ENCODE results near the gene CPSF4L. TPM values are rescaled to one million over a fixed set of nuclear protein-coding genes. Genes with fewer than 3 reads are reported as not detected.

CPSF4L gene
- total RNA-seq, 4 donors from 2014 or later: not detected

DNA sequence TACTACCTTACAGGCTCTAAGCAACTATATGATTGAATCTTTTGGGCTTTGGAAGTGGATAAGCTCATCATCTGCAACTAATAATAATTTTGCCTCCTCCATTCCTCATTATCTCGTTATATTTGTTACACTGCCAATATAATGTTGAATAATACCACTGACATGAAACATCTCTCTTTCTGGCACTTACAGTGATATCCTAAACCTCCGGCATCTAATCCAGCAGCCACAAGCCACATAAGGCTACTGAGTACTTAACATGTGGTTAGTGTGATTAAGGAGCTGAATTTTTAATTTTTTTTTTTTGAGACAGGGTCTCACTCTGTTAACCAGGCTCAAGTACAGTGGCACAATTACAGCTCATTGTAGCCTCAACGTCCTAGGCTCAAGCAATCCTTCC is 40.5 kb upstream of the CPSF4L start:
- WGBS, 2 donors: 41 to 43% methylated on average over 3 of the region's 3 CpGs
- no peak overlapping the region for H3K4me3 ChIP-seq
- no peaks in the 10 kb centered on the region for H3K36me3 ChIP-seq
- TF ChIP-seq, protein P1, sequence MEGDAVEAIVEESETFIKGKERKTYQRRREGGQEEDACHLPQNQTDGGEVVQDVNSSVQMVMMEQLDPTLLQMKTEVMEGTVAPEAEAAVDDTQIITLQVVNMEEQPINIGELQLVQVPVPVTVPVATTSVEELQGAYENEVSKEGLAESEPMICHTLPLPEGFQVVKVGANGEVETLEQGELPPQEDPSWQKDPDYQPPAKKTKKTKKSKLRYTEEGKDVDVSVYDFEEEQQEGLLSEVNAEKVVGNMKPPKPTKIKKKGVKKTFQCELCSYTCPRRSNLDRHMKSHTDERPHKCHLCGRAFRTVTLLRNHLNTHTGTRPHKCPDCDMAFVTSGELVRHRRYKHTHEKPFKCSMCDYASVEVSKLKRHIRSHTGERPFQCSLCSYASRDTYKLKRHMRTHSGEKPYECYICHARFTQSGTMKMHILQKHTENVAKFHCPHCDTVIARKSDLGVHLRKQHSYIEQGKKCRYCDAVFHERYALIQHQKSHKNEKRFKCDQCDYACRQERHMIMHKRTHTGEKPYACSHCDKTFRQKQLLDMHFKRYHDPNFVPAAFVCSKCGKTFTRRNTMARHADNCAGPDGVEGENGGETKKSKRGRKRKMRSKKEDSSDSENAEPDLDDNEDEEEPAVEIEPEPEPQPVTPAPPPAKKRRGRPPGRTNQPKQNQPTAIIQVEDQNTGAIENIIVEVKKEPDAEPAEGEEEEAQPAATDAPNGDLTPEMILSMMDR (IDR thresholded peaks at IDR 0.05): no peak
- TF ChIP-seq EP300 (IDR thresholded peaks at IDR 0.05) (no peak), POLR2A (IDR thresholded peaks at IDR 0.05) (no peak)
- H3K27me3 ChIP-seq: no peaks in the 10 kb centered on the region
- H3K27ac ChIP-seq: peak overlapping the region in 2 of 4 donors; percentile 58 to 74
- peaks cover 3 to 93% (median 71%) of the 10 kb centered on the region in 4 donors for H3K4me1 ChIP-seq
- DNase-seq (ENCODE audit: low spot score in 2 of 2): no peak
- H3K9me3 ChIP-seq: no peaks in the 10 kb centered on the region

- DNase-seq (ENCODE audit: low spot score in 2 of 2): no peak
- no peak overlapping the region for H3K4me3 ChIP-seq
- H3K36me3 ChIP-seq: no peaks in the 10 kb centered on the region
- peak overlapping the region in 2 of 4 donors; percentile 58 to 74 for H3K27ac ChIP-seq
- no peaks in the 10 kb centered on the region for H3K9me3 ChIP-seq
- peaks cover 3 to 89% (median 63%) of the 10 kb centered on the region in 4 donors for H3K4me1 ChIP-seq
- TF ChIP-seq, protein P1 (IDR thresholded peaks at IDR 0.05): no peak
- TF ChIP-seq POLR2A (IDR thresholded peaks at IDR 0.05) (no peak), EP300 (IDR thresholded peaks at IDR 0.05) (no peak)
- whole genome bisulfite sequencing, 2 donors: 51 to 61% methylated on average over 2 of the region's 2 CpGs
- H3K27me3 ChIP-seq: no peaks in the 10 kb centered on the region
These were observed 39.7 kb upstream of the CPSF4L start for GRCh38 chr17:73301369-73301768.

DNA sequence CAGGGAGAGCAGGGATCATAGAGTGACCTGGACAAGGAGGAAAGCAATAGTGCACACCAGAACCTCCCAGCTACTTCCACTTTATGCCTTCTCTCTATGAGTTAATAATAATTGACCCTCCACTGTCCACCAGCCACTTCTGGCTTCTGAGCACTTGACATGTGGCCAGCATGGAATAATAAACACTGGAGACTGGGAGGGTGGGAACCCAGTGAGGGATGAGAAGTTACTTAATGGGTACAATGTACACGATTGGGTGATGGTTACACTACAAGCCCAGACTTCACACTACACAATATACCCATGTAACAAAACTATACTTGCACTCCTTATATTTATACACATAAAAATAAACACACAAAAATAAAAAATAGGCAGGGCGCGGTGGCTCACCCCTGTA is 38.7 kb upstream of the CPSF4L start:
- Histone ChIP-seq H3K27me3 (no peaks in the 10 kb centered on the region), H3K9me3 (no peaks in the 10 kb centered on the region), H3K27ac (peak overlapping the region in 2 of 4 donors; percentile 73 to 78), H3K4me3 (no peak overlapping the region), H3K36me3 (no peaks in the 10 kb centered on the region), H3K4me1 (peaks cover 0 to 89% (median 54%) of the 10 kb centered on the region in 4 donors)
- no peak for DNase-seq (ENCODE audit: low spot score in 2 of 2)
- WGBS, 2 donors: 71 to 73% methylated on average over 3 of the region's 3 CpGs
- TF ChIP-seq EP300 (IDR thresholded peaks at IDR 0.05): no peak
- TF ChIP-seq POLR2A (IDR thresholded peaks at IDR 0.05): no peak
- TF ChIP-seq, protein P1 (IDR thresholded peaks at IDR 0.05): no peak

- no peak for DNase-seq (ENCODE audit: low spot score in 2 of 2)
- peak overlapping the region; percentile 1 to 78 (median 38) for H3K27ac ChIP-seq
- H3K4me3 ChIP-seq: peak overlapping the region in 1 of 4 donors; percentile 10
- no peaks in the 10 kb centered on the region for H3K9me3 ChIP-seq
- WGBS, 2 donors: 51 to 55% methylated on average over 15 of the region's 15 CpGs
- no peak for TF ChIP-seq EP300 (IDR thresholded peaks at IDR 0.05)
- no peak for TF ChIP-seq POLR2A (IDR thresholded peaks at IDR 0.05)
- TF ChIP-seq, protein P1 (IDR thresholded peaks at IDR 0.05): no peak
- H3K27me3 ChIP-seq: no peaks in the 10 kb centered on the region
- no peaks in the 10 kb centered on the region for H3K36me3 ChIP-seq
- peaks cover 1 to 89% (median 52%) of the 10 kb centered on the region in 4 donors for H3K4me1 ChIP-seq
These were observed 36.5 kb upstream of the CPSF4L start for GRCh38 chr17:73297934-73298861.

DNA sequence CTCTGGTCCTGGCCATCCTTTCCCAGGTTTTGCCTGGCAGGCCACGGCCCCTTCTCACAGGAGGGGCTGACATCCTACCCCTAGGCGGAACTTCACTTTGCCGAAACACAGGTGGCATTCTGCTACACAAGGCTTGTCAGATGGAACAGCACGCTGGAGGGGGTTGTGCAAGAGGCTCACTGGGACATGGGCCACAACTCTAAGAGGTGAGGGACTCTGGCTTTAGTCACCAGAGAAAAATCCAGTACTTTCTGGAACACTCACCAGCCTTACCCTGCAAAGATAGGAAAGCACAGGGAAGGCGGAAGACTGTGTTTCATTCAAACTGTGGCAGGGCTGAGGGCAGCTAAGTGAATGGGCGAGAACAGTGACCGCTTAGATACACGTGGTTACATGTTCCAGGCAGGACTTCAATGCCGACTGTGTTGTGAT is 31.8 kb upstream of the CPSF4L start:
- DNase-seq (ENCODE audit: low spot score in 2 of 2): peak in 1 of 2 donors; percentile 42
- H3K9me3 ChIP-seq: no peaks in the 10 kb centered on the region
- no peaks in the 10 kb centered on the region for H3K27me3 ChIP-seq
- peak overlapping the region; percentile 76 to 99 (median 88) for H3K27ac ChIP-seq
- 39 to 40% methylated on average over 9 of the region's 9 CpGs for WGBS, 2 donors
- TF ChIP-seq EP300 (IDR thresholded peaks at IDR 0.05): peak in 1 of 2 donors; percentile 85
- TF ChIP-seq, protein P1 (IDR thresholded peaks at IDR 0.05): no peak
- H3K4me3 ChIP-seq: no peak overlapping the region
- peaks cover 6 to 94% (median 67%) of the 10 kb centered on the region in 4 donors for H3K4me1 ChIP-seq
- no peaks in the 10 kb centered on the region for H3K36me3 ChIP-seq

Measured in tibial nerve (tissue), 4 donors.